DMS79 (cell line): Measurements from ENCODE around the gene THOP1.
"Not testable (repeated sequence)": the region's sequence is repeated elsewhere in the genome, so short reads cannot be mapped to it uniquely, and the experiment has no call there.

Experiments used
- DNase-seq: peaks from one replicate; lab custom pipeline; 2025; lab: John Stamatoyannopoulos, UW

The THOP1 gene

DNA sequence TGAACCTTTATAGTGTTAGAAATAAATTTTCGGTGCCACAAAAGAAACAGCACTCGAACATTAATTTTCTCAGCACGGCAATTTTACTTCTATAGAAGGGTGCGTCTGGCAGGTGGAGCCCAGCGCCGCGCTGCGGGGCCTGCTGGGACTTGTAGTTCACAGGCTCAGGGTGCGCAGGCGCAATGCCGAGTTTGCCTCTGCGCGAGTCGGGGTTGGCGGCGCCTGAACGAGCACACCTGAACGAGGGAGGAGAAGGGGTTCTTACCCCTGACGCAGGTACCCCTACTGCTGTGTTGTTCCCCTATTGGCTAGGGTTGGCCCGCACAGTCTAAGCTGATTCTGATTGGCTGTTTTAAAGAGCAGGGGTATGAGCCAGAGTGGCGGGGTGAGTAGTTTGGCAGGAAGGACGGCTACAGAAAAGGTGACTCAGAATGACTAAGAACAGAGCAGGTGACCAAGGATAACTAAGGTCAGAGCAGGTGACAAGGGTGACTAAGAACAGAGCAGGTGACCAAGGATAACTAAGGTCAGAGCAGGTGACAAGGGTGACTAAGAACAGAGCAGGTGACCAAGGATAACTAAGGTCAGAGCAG lies 32.0 kb downstream of the THOP1 start:
- not testable (repeated sequence) for DNase-seq

DNA sequence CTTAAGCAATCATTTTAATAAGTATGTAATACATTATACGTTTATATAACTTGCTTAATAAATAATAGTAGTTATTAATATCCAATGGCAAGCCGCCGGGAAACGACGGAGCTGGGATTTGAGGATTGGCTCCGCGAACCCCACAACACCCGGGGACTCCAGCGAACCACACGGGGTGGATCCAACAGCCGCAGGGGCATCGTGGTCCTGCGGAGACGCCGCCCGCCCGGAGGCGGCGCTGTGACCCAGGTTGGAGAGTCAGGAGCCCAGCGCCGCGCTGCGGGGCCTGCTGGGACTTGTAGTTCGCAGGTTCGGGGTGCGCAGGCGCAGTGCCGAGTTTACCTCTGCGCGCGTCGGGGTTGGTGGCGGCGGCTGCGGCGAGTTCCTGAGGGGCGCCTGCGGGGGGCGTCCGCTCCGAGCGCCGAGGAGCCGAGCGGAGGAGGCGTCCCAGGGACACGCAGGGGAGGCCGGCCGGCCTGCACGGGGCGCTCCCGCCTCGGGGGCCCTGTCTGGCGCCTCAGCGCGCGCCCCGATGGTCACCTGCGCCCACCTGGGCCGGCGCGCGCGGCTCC lies 34.3 kb downstream of the THOP1 start, which contains the start of gene ZNF554:
TSS of gene ZNF554 (plus strand) at position 329 of the 572 bp plus-strand sequence. CDS start at position 533, 204 bp downstream.
- peak; percentile 90 for DNase-seq

- no peak for DNase-seq
Measured at GRCh38 chr19:2820112-2820702, 34.9 kb downstream of the THOP1 start.

- no peak for DNase-seq
Measured at GRCh38 chr19:2822846-2823245, 37.5 kb downstream of the THOP1 start.

DNA sequence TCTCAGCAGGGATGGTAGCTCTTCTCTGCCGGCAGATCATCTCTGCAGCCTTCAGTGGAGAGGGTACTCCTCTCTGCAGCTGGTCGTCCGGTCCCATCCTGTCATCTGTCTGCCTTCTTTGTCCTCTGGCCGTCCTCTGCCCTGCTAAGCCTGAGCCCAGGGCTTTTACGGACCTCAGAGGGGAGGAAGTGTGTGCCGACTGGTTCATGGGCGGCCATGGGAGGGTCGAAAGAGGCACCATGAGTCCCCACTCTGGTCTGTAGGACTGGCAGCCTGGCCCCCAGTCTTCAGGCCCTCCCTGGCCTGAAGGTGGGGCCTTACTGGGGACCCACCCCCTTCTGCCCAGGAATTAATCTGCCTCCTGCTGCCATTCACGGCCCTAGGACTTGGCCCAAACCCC lies 38.3 kb downstream of the THOP1 start:
- DNase-seq = no peak

DNA sequence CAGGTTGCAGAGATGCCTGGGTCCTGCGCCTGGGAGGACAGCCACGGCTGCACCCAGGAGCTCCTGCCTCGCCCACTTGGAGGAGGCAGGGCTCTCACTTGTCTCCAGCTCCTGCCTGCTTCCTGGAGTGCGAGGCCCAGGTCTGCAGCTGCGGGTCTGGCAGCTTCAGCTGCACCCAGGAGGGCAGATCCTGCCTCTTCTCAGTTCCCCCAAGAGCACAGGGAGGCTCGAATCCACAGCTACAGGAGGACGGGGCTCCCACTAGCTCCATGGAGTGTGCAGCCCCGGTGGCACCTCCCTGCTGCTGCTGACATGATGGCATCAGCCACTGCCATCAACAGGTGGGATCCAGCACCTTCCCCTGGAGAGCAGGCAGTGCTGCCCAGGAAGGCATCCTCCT lies 38.8 kb downstream of the THOP1 start:
- DNase-seq = no peak

DNA sequence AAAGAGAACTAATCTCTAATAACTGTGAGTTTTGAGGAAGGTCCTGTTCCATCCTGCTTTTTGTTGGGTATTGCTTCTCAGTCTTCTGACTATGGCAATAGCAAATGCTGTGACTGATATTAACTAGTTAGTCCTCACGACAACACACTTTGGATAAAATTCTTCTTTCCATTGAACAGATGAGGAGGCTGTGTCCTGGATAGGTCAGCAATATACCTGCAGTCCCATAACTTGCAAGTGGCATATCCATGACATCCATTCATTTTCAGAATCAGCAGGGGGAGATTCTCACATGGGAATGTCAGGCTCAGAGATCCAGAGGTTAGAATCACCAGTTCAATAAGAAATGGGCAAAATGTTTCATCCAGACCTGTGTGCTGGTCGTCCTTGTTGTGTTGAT lies 41.7 kb downstream of the THOP1 start:
- DNase-seq = no peak

- no peak for DNase-seq
Measured at GRCh38 chr19:2827840-2828489, 42.7 kb downstream of the THOP1 start.

- DNase-seq = no peak
Measured at GRCh38 chr19:2834294-2834871, 49.1 kb downstream of the THOP1 start.

- no peak for DNase-seq
Measured at GRCh38 chr19:2837430-2837829, 52.1 kb downstream of the THOP1 start.

GRCh38 chr19:2840794-2841791 lies 55.8 kb downstream of the THOP1 start, which contains the start of gene ZNF555:
ZNF555 (plus strand) TSS chr19:2841475; CDS start chr19:2841573, 98 bp downstream.
- DNase-seq = peak; percentile 97

GRCh38 chr19:2841855-2842574 lies 56.7 kb downstream of the THOP1 start:
- no peak for DNase-seq

DNA sequence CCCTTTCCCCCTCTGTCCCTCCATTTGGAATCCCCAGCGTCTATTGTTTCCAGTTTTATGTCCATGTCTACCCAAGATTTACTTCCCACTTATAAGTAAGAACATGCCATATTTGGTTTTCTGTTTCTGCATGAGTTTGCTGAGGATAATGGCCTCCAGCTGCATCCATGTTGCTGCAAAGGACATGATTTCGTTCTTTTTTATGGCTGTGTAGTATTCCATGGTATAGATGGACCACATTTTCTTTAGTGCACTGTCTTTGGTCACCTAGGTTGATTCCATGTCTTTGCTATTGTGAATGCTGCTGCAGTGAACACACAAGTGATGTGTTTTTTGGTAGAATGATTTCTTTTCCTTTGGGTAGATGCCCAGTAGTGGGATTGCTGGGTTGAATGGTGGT lies 59.8 kb downstream of the THOP1 start:
- no peak for DNase-seq

DNA sequence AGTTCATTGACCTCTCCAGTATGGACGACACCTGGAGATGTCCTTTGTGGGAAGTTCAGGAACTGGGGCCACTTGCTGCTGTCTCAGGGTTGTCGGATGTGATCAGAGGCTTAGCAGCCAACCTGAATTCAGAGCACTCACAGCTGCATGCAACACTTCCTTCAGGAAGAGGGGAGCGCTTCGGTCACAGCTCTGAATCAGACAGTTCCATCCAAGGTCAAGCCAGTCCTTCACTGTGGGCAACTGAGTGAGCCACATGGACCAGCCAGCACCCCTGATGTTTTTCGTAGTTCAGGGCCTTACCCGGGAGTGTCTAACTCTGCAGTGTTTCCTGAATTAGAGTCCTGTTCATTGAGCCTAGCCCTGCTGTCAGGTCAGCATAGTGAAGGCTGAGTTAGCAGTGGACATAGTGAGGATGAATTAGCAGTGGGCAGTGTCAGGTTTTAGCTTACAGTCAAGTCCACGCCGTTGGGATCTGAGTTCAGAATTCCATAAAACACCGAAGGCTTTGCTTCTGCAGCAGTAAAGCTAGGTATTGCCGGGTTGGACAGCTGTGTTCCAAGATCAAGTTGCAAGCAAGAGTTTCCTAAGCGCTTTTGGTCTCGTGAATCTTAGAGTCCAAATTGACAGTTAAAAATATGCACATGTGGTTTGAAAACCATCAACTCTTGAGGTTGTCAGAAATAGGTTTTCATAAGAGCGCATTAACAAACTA lies 61.0 kb downstream of the THOP1 start:
- no peak for DNase-seq

DNA sequence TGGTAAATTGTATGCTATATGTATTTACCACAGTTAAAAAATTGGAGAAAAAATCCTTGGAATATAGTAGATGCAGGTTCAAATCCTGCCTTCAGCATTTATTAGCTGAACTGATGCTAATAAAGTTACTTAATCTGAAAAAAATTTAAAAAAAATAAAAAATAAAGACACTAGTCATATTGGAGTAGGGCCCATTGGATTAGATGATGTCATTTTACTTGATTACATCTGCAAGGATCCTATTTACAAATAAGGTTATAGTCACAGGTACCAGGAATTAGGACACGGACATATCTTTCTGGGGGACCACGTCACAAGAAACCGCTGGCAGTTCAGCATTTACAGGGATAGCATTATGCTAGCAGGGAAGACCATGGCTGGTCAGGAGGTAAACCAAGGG lies 62.2 kb downstream of the THOP1 start:
- DNase-seq = no peak

GRCh38 chr19:2848616-2849015 lies 63.3 kb downstream of the THOP1 start:
- no peak for DNase-seq

- no peak for DNase-seq
Measured at GRCh38 chr19:2850256-2850925, 65.1 kb downstream of the THOP1 start.

- DNase-seq = no peak
Measured at GRCh38 chr19:2852598-2852997, 67.3 kb downstream of the THOP1 start.

- no peak for DNase-seq
Measured at GRCh38 chr19:2853015-2853606, 67.8 kb downstream of the THOP1 start.
